IMR-90 (cell line): ENCODE results near the gene PIK3C2A. TPM values are rescaled to one million over a fixed set of nuclear protein-coding genes. Genes with fewer than 3 reads are reported as not detected.

ENCODE experiments used
- ATAC-seq: fragments of 200-7000 bp; cut with Tn5 transposase; 2 replicates; pipeline ENCODE4 v1.9.1; 2020; ENCODE audit warnings: low read depth, mild to moderate bottlenecking, moderate library complexity
- BruUV-seq: library from RNA; stranded (reverse); fragments of 400-500 nt; replicated peaks from 2 replicates; lab custom pipeline; 2021; lab: Mats Ljungman, UMichigan
- CTCF ChIA-PET: fragments of 300-600 bp; formaldehyde crosslinking; extraction: SDS; loops from one replicate; lab custom pipeline; 2021; ENCODE audit warnings: antibody characterized with exemption; lab: Yijun Ruan, JAX
- POLR2A ChIA-PET: fragments of 300-600 bp; sonication (Branson Sonifier 250); formaldehyde crosslinking; loops from one replicate; lab custom pipeline; 2022; ENCODE audit warnings: antibody characterized with exemption; ENCODE audit not compliant: unreplicated experiment; lab: Charles Lee
- DNase-seq: peaks from one replicate; pipeline ENCODE4 v3.0.0; 2013
- H2AFZ ChIP-seq: replicated peaks from 2 replicates; pipeline ENCODE3; 2013; ENCODE audit warnings: low read length, mild to moderate bottlenecking; ENCODE audit not compliant: poor library complexity
- H2AK5ac ChIP-seq: 2 replicates; pipeline ENCODE4 v1.6.1; 2013; ENCODE audit warnings: low read depth, low read length, inconsistent platforms
- H2AK9ac ChIP-seq: replicated peaks from 2 replicates; pipeline ENCODE3; 2013; ENCODE audit warnings: mild to moderate bottlenecking, low read depth, low read length, moderate library complexity; ENCODE audit not compliant: poor library complexity
- H2BK120ac ChIP-seq: 2 replicates; pipeline ENCODE4 v1.6.1; 2013; ENCODE audit warnings: low read depth, low read length, inconsistent platforms
- H2BK15ac ChIP-seq: 3 replicates; pipeline ENCODE4 v1.6.1; 2013; ENCODE audit warnings: low read depth, low read length, inconsistent platforms
- H2BK20ac ChIP-seq: 2 replicates; pipeline ENCODE4 v1.6.1; 2013; ENCODE audit warnings: low read depth, mild to moderate bottlenecking, inconsistent platforms, low read length, moderate library complexity
- H2BK5ac ChIP-seq: 2 replicates; pipeline ENCODE4 v1.6.1; 2013; ENCODE audit warnings: mild to moderate bottlenecking, low read depth, low read length, inconsistent platforms; ENCODE audit not compliant: poor library complexity, severe bottlenecking
- H3K14ac ChIP-seq: replicated peaks from 2 replicates; pipeline ENCODE4 v1.6.1; 2013; ENCODE audit warnings: low read depth, low read length, inconsistent platforms
- H3K18ac ChIP-seq: 2 replicates; pipeline ENCODE4 v1.6.1; 2013; ENCODE audit warnings: low read depth, low read length, control low read depth
- H3K23ac ChIP-seq: 2 replicates; pipeline ENCODE4 v1.6.1; 2013; ENCODE audit warnings: low read depth, low read length, inconsistent platforms
- H3K27ac ChIP-seq: 2 replicates; pipeline ENCODE4 v1.5.1; 2013; ENCODE audit warnings: mild to moderate bottlenecking, control low read depth, low read length; ENCODE audit not compliant: insufficient read depth
- H3K27me3 ChIP-seq: 2 replicates; pipeline ENCODE4 v1.6.1; 2013; ENCODE audit warnings: low read length; ENCODE audit not compliant: control insufficient read depth, insufficient read depth
- H3K36me3 ChIP-seq: 2 replicates; pipeline ENCODE4 v1.6.1; 2013; ENCODE audit warnings: low read length, mixed read lengths; ENCODE audit not compliant: control insufficient read depth, insufficient read depth
- H3K4ac ChIP-seq: 2 replicates; pipeline ENCODE4 v1.6.1; 2013; ENCODE audit warnings: low read depth, low read length, inconsistent platforms
- H3K4me1 ChIP-seq: 2 replicates; pipeline ENCODE4 v1.6.1; 2013; ENCODE audit warnings: low read length, mixed read lengths; ENCODE audit not compliant: control insufficient read depth, insufficient read depth
- H3K4me2 ChIP-seq: 2 replicates; pipeline ENCODE4 v1.6.1; 2013; ENCODE audit warnings: low read depth, mild to moderate bottlenecking, control low read depth, low read length, moderate library complexity
- H3K4me3 ChIP-seq: 2 replicates; pipeline ENCODE4 v1.5.1; 2013; ENCODE audit warnings: low read depth, mild to moderate bottlenecking, control low read depth, low read length, moderate library complexity; ENCODE audit not compliant: insufficient read depth
- H3K56ac ChIP-seq: 2 replicates; pipeline ENCODE4 v1.6.1; 2013; ENCODE audit warnings: low read length, inconsistent platforms; ENCODE audit not compliant: insufficient read depth; ENCODE audit errors: extremely low read depth
- H3K79me1 ChIP-seq, 2 experiments: 2 replicates each; pipeline ENCODE4 v1.6.1; 2013; ENCODE audit warnings: low read length in 2 of 2, inconsistent platforms in 1 of 2, low read depth in 1 of 2
- H3K9ac ChIP-seq: 2 replicates; pipeline ENCODE4 v1.6.1; 2013; ENCODE audit warnings: low read depth, low read length, control low read depth
- H3K9me1 ChIP-seq: 2 replicates; pipeline ENCODE4 v1.6.1; 2013; ENCODE audit warnings: low read length, inconsistent platforms; ENCODE audit not compliant: insufficient read depth
- H3K9me3 ChIP-seq: 2 replicates; pipeline ENCODE4 v1.6.1; 2013; ENCODE audit warnings: low read length; ENCODE audit not compliant: control insufficient read depth, insufficient read depth
- H4K20me1 ChIP-seq: 2 replicates; pipeline ENCODE4 v1.6.1; 2013; ENCODE audit warnings: low read length, inconsistent platforms; ENCODE audit not compliant: insufficient read depth
- H4K5ac ChIP-seq: 2 replicates; pipeline ENCODE4 v1.6.1; 2013; ENCODE audit warnings: mild to moderate bottlenecking, low read depth, low read length, control low read depth
- H4K8ac ChIP-seq, 2 experiments: 2 replicates each; pipeline ENCODE4 v1.6.1; 2013; ENCODE audit warnings: low read depth in 2 of 2, low read length in 2 of 2, control low read depth in 1 of 2, inconsistent platforms in 1 of 2
- H4K91ac ChIP-seq: 2 replicates; pipeline ENCODE4 v1.6.1; 2013; ENCODE audit warnings: low read depth, low read length, inconsistent platforms; ENCODE audit not compliant: insufficient read depth
- CEBPB ChIP-seq: IDR thresholded peaks from 2 replicates; pipeline ENCODE4 v1.6.1; 2012; ENCODE audit warnings: low read depth, low read length, improper control_type of control experiment
- CHD1 ChIP-seq: IDR thresholded peaks from 2 replicates; pipeline ENCODE4 v1.6.1; 2012; ENCODE audit warnings: low read depth, low read length, improper control_type of control experiment
- FOS ChIP-seq: fragments of 150-350 bp; IDR thresholded peaks from 2 replicates; pipeline ENCODE4 v1.6.1; 2016; ENCODE audit warnings: low read depth, low read length
- MAZ ChIP-seq: IDR thresholded peaks from 2 replicates; pipeline ENCODE4 v1.6.1; 2012; ENCODE audit warnings: low read depth, mild to moderate bottlenecking, low read length, improper control_type of control experiment, moderate library complexity, borderline replicate concordance
- MXI1 ChIP-seq: IDR thresholded peaks from 2 replicates; pipeline ENCODE4 v1.6.1; 2012; ENCODE audit warnings: low read depth, mild to moderate bottlenecking, low read length, moderate library complexity, borderline replicate concordance
- NFE2L2 ChIP-seq: fragments of 150-350 bp; IDR thresholded peaks from 2 replicates; pipeline ENCODE4 v1.6.1; 2016; ENCODE audit warnings: low read depth, mild to moderate bottlenecking, low read length
- POLR2A ChIP-seq: IDR thresholded peaks from 2 replicates; pipeline ENCODE4 v1.6.1; 2012; ENCODE audit warnings: mild to moderate bottlenecking, low read depth, low read length
- RCOR1 ChIP-seq: IDR thresholded peaks from 2 replicates; pipeline ENCODE4 v1.6.1; 2012; ENCODE audit warnings: mild to moderate bottlenecking, low read length, improper control_type of control experiment; ENCODE audit not compliant: insufficient replicate concordance
- RFX5 ChIP-seq: IDR thresholded peaks from 2 replicates; pipeline ENCODE4 v1.8.0; 2012; ENCODE audit warnings: low read depth, mild to moderate bottlenecking, low read length, moderate library complexity
- SMC3 ChIP-seq: fragments of 150-350 bp; IDR thresholded peaks from 2 replicates; pipeline ENCODE4 v1.6.1; 2016; ENCODE audit warnings: low read depth, mild to moderate bottlenecking, antibody characterized with exemption, low read length, moderate library complexity
- WGBS, 2 experiments: methylation state at CpG; one replicate each; pipeline versions ENCODE4 v1.1.5 to v1.1.7; 2013; ENCODE audit warnings: missing lambda C conversion rate in 2 of 2; ENCODE audit not compliant: insufficient read length in 1 of 2; ENCODE audit errors: extremely low coverage in 2 of 2; 5-methylcytosine and 5-hydroxymethylcytosine counted together
- dilution Hi-C: fragments of 300-500 bp; cut with HindIII; formaldehyde crosslinking; loops from one replicate; pipeline ENCODE4 v1.14.3; 2018; ENCODE audit warnings: low sequenced_read_pairs; ENCODE audit not compliant: unreplicated experiment
- in situ Hi-C: fragments of 300-500 bp; cut with MboI; formaldehyde crosslinking; loops from 3 replicates; pipeline ENCODE4 v1.14.3; 2019; ENCODE audit warnings: low sequenced_read_pairs, inconsistent platforms, mixed read lengths
- intact Hi-C: fragments of 100-400 bp; cut with micrococcal nuclease; formaldehyde crosslinking; loops from 2 replicates; pipeline ENCODE4 v1.10.0; 2022
- polyA plus RNA-seq, 3 experiments: library from polyadenylated mRNA; depleted of rRNA; stranded (reverse); fragments of >200 nt; gene quantifications; 2 replicates each; pipeline ENCODE4 v1.2.3, GENCODE V29; 2012; ENCODE audit warnings: low replicate concordance in 1 of 3
- total RNA-seq: library from RNA; depleted of rRNA; stranded (reverse); fragments of >200 nt; gene quantifications from 2 replicates; pipeline ENCODE4 v1.2.3, GENCODE V29; 2012
- TF ChIP-seq, protein P1 (sequence below): fragments of 150-350 bp; IDR thresholded peaks from 2 replicates; pipeline ENCODE4 v1.6.1; 2016; ENCODE audit warnings: low read depth, mild to moderate bottlenecking, low read length, moderate library complexity, borderline replicate concordance

The PIK3C2A gene
- total and polyA plus RNA-seq, 2 of the 4 experiments (the other 2 are of a cell fraction) = 14.6 to 36.6 TPM

DNA sequence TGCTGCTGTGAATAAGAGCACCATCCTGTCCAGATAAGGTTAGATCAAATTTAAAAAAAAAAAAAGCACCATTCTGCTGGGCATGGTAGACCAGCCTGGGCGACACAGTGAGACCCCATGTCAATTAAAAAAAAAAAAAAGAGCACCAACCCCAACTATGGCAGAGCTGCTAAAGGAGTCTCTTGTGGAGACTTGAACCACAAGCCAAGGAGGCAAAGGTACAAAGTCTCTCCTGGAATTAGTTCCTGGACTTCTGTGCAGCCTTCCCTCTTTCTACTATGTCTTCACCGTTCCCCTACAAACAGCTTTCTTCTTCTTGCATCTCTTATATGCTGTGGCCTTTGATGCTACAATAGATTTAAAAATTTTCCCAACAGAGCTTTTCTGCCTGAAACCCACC lies 1.3 kb downstream of the PIK3C2A start:
- dilution Hi-C loops = no loop called here
- Histone ChIP-seq H3K9me1 (no peaks in the 10 kb centered on the region; the same call in 1 of the 2 replicates), H4K20me1 (no peaks in the 10 kb centered on the region; the same call in 1 of the 2 replicates), H3K23ac (peak overlapping the region; percentile 75; the same call in 1 of the 2 replicates), H3K27me3 (no peaks in the 10 kb centered on the region), H3K9ac (peak overlapping the region; percentile 42; the same call in 1 of the 2 replicates), H2BK20ac (no peak overlapping the region), H3K9me3 (no peaks in the 10 kb centered on the region), H3K36me3 (no peaks in the 10 kb centered on the region; the same call in 1 of the 2 replicates), H2AFZ (no peak overlapping the region), H2AK5ac (no peak overlapping the region), H2BK15ac (no peak overlapping the region), H3K56ac (no peak overlapping the region), H4K5ac (no peak overlapping the region), H2BK5ac (no peak overlapping the region), H4K8ac (no peak overlapping the region), H4K91ac (no peak overlapping the region), H2AK9ac (no peak overlapping the region), H3K4me3 (peak overlapping the region; percentile 96; the same call in 1 of the 2 replicates), H3K18ac (no peak overlapping the region), H3K4me2 (peak overlapping the region; percentile 92), H3K27ac (no peak overlapping the region), H3K79me1 (peaks cover 12 to 44% of the 10 kb centered on the region in 2 experiments; a peak in 2 of 4 replicates), H3K14ac (no peak overlapping the region), H3K4ac (no peak overlapping the region), H3K4me1 (no peaks in the 10 kb centered on the region; the same call in 1 of the 2 replicates), H2BK120ac (no peak overlapping the region)
- ATAC-seq = no peak
- BruUV-seq = no TSS peak
- TF ChIP-seq POLR2A (no peak), MXI1 (no peak), NFE2L2 (no peak), RCOR1 (no peak), MAZ (no peak), CEBPB (no peak), FOS (no peak), RFX5 (no peak), CHD1 (no peak), SMC3 (no peak)
- TF ChIP-seq, protein P1, sequence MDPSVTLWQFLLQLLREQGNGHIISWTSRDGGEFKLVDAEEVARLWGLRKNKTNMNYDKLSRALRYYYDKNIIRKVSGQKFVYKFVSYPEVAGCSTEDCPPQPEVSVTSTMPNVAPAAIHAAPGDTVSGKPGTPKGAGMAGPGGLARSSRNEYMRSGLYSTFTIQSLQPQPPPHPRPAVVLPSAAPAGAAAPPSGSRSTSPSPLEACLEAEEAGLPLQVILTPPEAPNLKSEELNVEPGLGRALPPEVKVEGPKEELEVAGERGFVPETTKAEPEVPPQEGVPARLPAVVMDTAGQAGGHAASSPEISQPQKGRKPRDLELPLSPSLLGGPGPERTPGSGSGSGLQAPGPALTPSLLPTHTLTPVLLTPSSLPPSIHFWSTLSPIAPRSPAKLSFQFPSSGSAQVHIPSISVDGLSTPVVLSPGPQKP = no peak
- WGBS, 2 experiments = 80% methylated on average over 1 of the region's 2 CpGs; no CpG with 5 or more reads in 1 of the 2 experiments
- POLR2A ChIA-PET = no interaction called here
- no peak for DNase-seq
- in situ Hi-C loops = no loop called here
- CTCF ChIA-PET = interaction anchor here (0.6 kb wide), 1 partner anchor 780 kb away, joined by 5 read pairs; no protein-coding TSS in a partner anchor
- intact Hi-C loops = no loop called here
